Gastroesophageal sphincter (tissue), 4 donors: ENCODE measurements around the gene L1TD1. TPM values are rescaled to one million over a fixed set of nuclear protein-coding genes. Genes with fewer than 3 reads are reported as not detected.

Experiments used
- ATAC-seq: fragments of 150-250 bp; one replicate; pipeline ENCODE4 v1.9.1; 2016; ENCODE audit warnings: mild to moderate bottlenecking, moderate library complexity
- H3K27ac ChIP-seq, 4 donors: fragments of 200-600 bp; sonication (generic) in 3 of 4; 1 replicate in 3 of 4; 2 replicates in 1 of 4; pipeline ENCODE4 v1.5.1; 2016 to 2019
- H3K27me3 ChIP-seq: fragments of 200-600 bp; sonication (generic); one replicate; pipeline ENCODE4 v1.5.1; 2019
- H3K36me3 ChIP-seq, 2 donors: fragments of 200-600 bp; sonication (generic); one replicate each; pipeline ENCODE4 v1.5.1; 2019; ENCODE audit warnings: control low read depth in 1 of 2
- H3K4me1 ChIP-seq, 3 donors: fragments of 200-600 bp; sonication (generic); 1 replicate in 2 of 3; 2 replicates in 1 of 3; pipeline ENCODE4 v1.5.1; 2016 to 2019; ENCODE audit warnings: control low read depth in 2 of 3
- H3K4me3 ChIP-seq, 2 donors: fragments of 200-600 bp; sonication (generic); one replicate each; pipeline ENCODE4 v1.5.1; 2019; ENCODE audit warnings: mild to moderate bottlenecking in 1 of 2, moderate library complexity in 1 of 2
- H3K9me3 ChIP-seq, 3 donors: fragments of 200-600 bp; sonication (generic); one replicate each; pipeline ENCODE4 v1.5.1; 2017 to 2019; ENCODE audit warnings: control low read depth in 2 of 3
- EP300 ChIP-seq: sonication (generic); formaldehyde crosslinking; IDR thresholded peaks from one replicate; pipeline ENCODE4 v1.6.1; 2017; ENCODE audit warnings: antibody characterized with exemption, mild to moderate bottlenecking
- POLR2A ChIP-seq, 2 donors: fragments of 450-650 bp; IDR thresholded peaks; one replicate each; pipeline ENCODE4 v1.6.1; 2017; ENCODE audit warnings: antibody characterized with exemption in 2 of 2, mild to moderate bottlenecking in 2 of 2, moderate library complexity in 1 of 2
- POLR2AphosphoS5 ChIP-seq: sonication (generic); formaldehyde crosslinking; IDR thresholded peaks from one replicate; pipeline ENCODE4 v1.6.1; 2017; ENCODE audit warnings: antibody characterized with exemption
- WGBS, 2 donors: methylation state at CpG; one replicate each; pipeline ENCODE4 v1.1.5; 2018; ENCODE audit warnings: low coverage in 1 of 2; 5-methylcytosine and 5-hydroxymethylcytosine counted together
- total RNA-seq, 4 donors: library from RNA; depleted of rRNA; stranded (reverse); fragments of >200 nt; gene quantifications; one replicate each; pipeline ENCODE4 v1.1.0, GENCODE V29; 2016
- TF ChIP-seq, protein P1 (sequence below), 4 experiments: fragments of 200-600 bp in 2 of 4; fragments of 450-650 bp in 2 of 4; sonication (generic) in 1 of 4; IDR thresholded peaks; one replicate each; pipeline ENCODE4 v1.5.1; 2017 to 2019; ENCODE audit warnings: antibody characterized with exemption in 4 of 4, mild to moderate bottlenecking in 2 of 4, moderate library complexity in 2 of 4

Gene L1TD1
- total RNA-seq, 4 donors from 2014 or later: 0.47 TPM; not detected in 3

DNA sequence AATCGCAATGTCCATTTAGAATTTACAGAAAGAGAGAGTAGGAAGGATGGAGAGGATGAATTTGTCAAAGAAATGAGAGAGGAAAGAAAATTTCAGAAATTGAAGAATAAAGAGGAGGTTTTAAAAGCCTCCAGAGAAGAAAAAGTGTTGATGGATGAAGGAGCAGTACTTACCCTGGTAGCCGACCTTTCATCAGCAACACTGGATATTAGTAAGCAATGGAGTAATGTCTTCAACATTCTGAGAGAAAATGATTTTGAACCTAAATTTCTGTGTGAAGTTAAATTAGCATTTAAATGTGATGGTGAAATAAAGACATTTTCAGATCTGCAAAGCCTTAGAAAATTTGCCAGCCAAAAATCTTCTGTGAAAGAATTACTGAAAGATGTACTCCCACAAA, 12.5 kb downstream of the L1TD1 start:
- Histone ChIP-seq H3K27me3 (no peaks in the 10 kb centered on the region), H3K36me3 (no peaks in the 10 kb centered on the region), H3K9me3 (peaks cover 0 to 22% (median 0%) of the 10 kb centered on the region in 3 donors), H3K4me3 (no peak overlapping the region), H3K27ac (no peak overlapping the region), H3K4me1 (no peaks in the 10 kb centered on the region)
- 87 to 88% methylated on average over 1 to 2 of the region's 2 CpGs for WGBS, 2 donors
- TF ChIP-seq POLR2A (IDR thresholded peaks at IDR 0.05): no peak
- no peak for TF ChIP-seq EP300
- TF ChIP-seq, protein P1, sequence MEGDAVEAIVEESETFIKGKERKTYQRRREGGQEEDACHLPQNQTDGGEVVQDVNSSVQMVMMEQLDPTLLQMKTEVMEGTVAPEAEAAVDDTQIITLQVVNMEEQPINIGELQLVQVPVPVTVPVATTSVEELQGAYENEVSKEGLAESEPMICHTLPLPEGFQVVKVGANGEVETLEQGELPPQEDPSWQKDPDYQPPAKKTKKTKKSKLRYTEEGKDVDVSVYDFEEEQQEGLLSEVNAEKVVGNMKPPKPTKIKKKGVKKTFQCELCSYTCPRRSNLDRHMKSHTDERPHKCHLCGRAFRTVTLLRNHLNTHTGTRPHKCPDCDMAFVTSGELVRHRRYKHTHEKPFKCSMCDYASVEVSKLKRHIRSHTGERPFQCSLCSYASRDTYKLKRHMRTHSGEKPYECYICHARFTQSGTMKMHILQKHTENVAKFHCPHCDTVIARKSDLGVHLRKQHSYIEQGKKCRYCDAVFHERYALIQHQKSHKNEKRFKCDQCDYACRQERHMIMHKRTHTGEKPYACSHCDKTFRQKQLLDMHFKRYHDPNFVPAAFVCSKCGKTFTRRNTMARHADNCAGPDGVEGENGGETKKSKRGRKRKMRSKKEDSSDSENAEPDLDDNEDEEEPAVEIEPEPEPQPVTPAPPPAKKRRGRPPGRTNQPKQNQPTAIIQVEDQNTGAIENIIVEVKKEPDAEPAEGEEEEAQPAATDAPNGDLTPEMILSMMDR (IDR thresholded peaks at IDR 0.05): no peak
- TF ChIP-seq POLR2AphosphoS5: no peak
- no peak for ATAC-seq

DNA sequence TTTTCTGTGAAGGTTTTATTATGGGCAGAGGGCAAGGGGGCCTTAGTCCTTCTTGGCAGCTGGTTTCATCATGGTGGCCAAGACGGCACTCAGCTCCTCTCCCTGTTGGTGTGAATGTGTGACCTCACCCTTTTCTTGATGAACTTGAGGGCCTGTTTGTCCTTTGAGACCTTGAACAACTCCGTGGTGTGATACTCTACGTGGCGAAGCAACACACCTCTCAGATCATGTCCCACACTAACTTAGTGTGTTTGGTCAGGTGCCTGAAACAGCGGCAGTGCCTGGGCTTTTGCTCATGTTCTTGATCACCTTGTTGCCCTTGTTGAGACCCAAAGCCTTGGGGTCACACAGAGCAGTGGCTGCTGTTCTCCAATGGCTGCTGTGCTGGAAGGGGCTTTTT, 13.4 kb downstream of the L1TD1 start:
- Histone ChIP-seq H3K9me3 (peaks cover 0 to 22% (median 0%) of the 10 kb centered on the region in 3 donors), H3K27ac (no peak overlapping the region), H3K36me3 (no peaks in the 10 kb centered on the region), H3K4me1 (no peaks in the 10 kb centered on the region), H3K4me3 (no peak overlapping the region), H3K27me3 (no peaks in the 10 kb centered on the region)
- TF ChIP-seq POLR2A (IDR thresholded peaks at IDR 0.05): no peak
- no peak for TF ChIP-seq EP300
- no peak for TF ChIP-seq POLR2AphosphoS5
- TF ChIP-seq, protein P1 (IDR thresholded peaks at IDR 0.05): no peak
- ATAC-seq: no peak
- 98 to 100% methylated on average over 1 to 5 of the region's 5 CpGs for WGBS, 2 donors

DNA sequence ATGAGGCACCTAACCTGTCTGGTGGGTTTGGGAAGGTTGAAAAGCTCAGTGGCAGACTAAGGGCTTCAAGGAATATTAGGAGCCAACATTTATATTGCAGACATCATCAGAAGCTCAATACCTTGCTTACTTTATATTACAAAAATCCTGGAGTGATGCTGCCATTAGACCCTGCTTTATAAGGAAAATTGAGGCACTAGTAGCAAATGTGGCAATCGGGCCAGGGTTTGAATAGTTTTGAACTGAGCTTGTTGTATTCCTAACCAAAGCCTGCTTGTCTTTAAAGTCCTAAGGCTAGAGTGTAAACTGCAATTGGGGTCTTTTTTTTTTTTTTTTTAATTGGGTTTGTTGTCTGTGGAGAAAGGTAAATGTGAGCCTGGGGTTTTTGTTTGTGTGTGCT, 14.3 kb downstream of the L1TD1 start:
- 0 to 43% methylated on average over 1 of the region's 1 CpG for WGBS, 2 donors
- no peak for TF ChIP-seq POLR2AphosphoS5
- TF ChIP-seq, protein P1 (IDR thresholded peaks at IDR 0.05): no peak
- TF ChIP-seq POLR2A (IDR thresholded peaks at IDR 0.05): no peak

DNA sequence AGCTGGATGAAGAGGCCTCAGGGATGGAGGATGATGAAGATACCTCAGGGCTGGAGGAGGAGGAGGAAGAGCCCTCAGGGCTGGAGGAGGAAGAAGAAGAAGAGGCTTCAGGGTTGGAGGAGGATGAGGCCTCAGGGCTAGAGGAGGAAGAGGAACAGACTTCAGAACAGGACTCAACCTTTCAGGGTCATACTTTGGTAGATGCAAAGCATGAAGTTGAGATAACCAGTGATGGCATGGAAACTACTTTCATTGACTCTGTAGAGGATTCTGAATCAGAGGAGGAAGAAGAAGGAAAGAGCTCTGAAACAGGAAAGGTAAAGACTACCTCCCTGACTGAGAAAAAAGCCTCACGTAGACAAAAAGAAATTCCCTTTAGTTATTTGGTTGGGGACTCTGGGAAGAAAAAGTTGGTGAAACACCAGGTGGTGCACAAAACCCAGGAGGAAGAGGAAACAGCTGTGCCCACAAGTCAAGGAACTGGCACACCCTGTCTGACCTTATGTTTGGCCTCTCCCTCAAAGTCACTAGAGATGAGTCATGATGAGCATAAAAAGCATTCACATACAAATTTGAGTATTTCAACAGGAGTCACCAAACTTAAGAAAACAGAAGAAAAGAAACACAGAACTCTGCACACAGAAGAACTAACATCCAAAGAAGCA, 15.4 kb downstream of the L1TD1 start:
- TF ChIP-seq POLR2AphosphoS5: no peak
- no peak for TF ChIP-seq EP300
- TF ChIP-seq, protein P1 (IDR thresholded peaks at IDR 0.05): no peak
- no peak for TF ChIP-seq POLR2A (IDR thresholded peaks at IDR 0.05)
- 76% methylated on average over 1 of the region's 1 CpG; no CpG with 5 or more reads in 1 of the 2 donors for WGBS, 2 donors
- ATAC-seq: no peak
- Histone ChIP-seq H3K27ac (no peak overlapping the region), H3K4me3 (no peak overlapping the region), H3K4me1 (no peaks in the 10 kb centered on the region), H3K36me3 (no peaks in the 10 kb centered on the region), H3K27me3 (no peaks in the 10 kb centered on the region), H3K9me3 (peaks cover 0 to 22% (median 0%) of the 10 kb centered on the region in 3 donors)

More for the DNA sequence above, 14.3 kb downstream of the L1TD1 start:
- Histone ChIP-seq H3K27ac (no peak overlapping the region), H3K27me3 (no peaks in the 10 kb centered on the region), H3K36me3 (no peaks in the 10 kb centered on the region), H3K4me3 (no peak overlapping the region), H3K4me1 (no peaks in the 10 kb centered on the region), H3K9me3 (peaks cover 0 to 22% (median 0%) of the 10 kb centered on the region in 3 donors)
- ATAC-seq: no peak

DNA sequence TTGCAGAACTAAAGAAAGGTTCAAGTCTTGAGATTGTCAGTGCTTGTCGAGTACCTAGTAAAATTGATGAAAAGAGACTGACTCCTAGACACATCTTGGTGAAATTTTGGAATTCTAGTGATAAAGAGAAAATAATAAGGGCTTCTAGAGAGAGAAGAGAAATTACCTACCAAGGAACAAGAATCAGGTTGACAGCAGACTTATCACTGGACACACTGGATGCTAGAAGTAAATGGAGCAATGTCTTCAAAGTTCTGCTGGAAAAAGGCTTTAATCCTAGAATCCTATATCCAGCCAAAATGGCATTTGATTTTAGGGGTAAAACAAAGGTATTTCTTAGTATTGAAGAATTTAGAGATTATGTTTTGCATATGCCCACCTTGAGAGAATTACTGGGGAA, 16.3 kb downstream of the L1TD1 start:
- no peaks in the 10 kb centered on the region for H3K36me3 ChIP-seq
- peaks cover 0 to 22% (median 0%) of the 10 kb centered on the region in 3 donors for H3K9me3 ChIP-seq
- ATAC-seq: no peak
- no peak overlapping the region for H3K27ac ChIP-seq
- 78% methylated on average over 1 of the region's 1 CpG; no CpG with 5 or more reads in 1 of the 2 donors for WGBS, 2 donors
- H3K4me3 ChIP-seq: no peak overlapping the region
- TF ChIP-seq, protein P1 (IDR thresholded peaks at IDR 0.05): no peak
- TF ChIP-seq POLR2A (IDR thresholded peaks at IDR 0.05) (no peak), EP300 (no peak), POLR2AphosphoS5 (no peak)
- H3K27me3 ChIP-seq: no peaks in the 10 kb centered on the region
- no peaks in the 10 kb centered on the region for H3K4me1 ChIP-seq
